DMS53 treated with DMSO at 0.1 percent for 48 hours (cell line): Measurements from ENCODE around the gene ADGRD1.
"Not testable (repeated sequence)": the region's sequence is repeated elsewhere in the genome, so short reads cannot be mapped to it uniquely, and the experiment has no call there.

Source experiments
- DNase-seq: peaks from one replicate; lab custom pipeline; 2025; ENCODE audit not compliant: unreplicated experiment; lab: John Stamatoyannopoulos, UW

ADGRD1 gene

GRCh38 chr12:131113568-131114270 lies 160.0 kb downstream of the ADGRD1 start:
- DNase-seq, result no peak

- DNase-seq, result no peak
Observed at GRCh38 chr12:131114271-131114670, 160.6 kb downstream of the ADGRD1 start.

- DNase-seq, result no peak
Observed at GRCh38 chr12:131114942-131115584, 161.4 kb downstream of the ADGRD1 start.

- DNase-seq, result no peak
Observed at GRCh38 chr12:131115766-131116467, 162.2 kb downstream of the ADGRD1 start.

GRCh38 chr12:131116468-131117117 lies 162.9 kb downstream of the ADGRD1 start:
- no peak for DNase-seq

GRCh38 chr12:131117438-131118245 lies 163.9 kb downstream of the ADGRD1 start:
- no peak for DNase-seq

GRCh38 chr12:131118371-131118770 lies 164.7 kb downstream of the ADGRD1 start:
- DNase-seq, result no peak

- DNase-seq, result not testable (repeated sequence)
Observed at GRCh38 chr12:131119345-131119744, 165.6 kb downstream of the ADGRD1 start.

- DNase-seq, result no peak
Observed at GRCh38 chr12:131119936-131120335, 166.2 kb downstream of the ADGRD1 start.

GRCh38 chr12:131120831-131121271 lies 167.1 kb downstream of the ADGRD1 start:
- DNase-seq, result no peak

- peak; percentile 43 for DNase-seq
Observed at GRCh38 chr12:131121705-131122405, 168.1 kb downstream of the ADGRD1 start.

GRCh38 chr12:131122631-131123030 lies 168.9 kb downstream of the ADGRD1 start:
- DNase-seq, result no peak

- DNase-seq, result no peak
Observed at GRCh38 chr12:131123817-131124216, 170.1 kb downstream of the ADGRD1 start.

- no peak for DNase-seq
Observed at GRCh38 chr12:131124487-131125280, 171.0 kb downstream of the ADGRD1 start.

GRCh38 chr12:131126662-131127173 lies 173.0 kb downstream of the ADGRD1 start:
- DNase-seq, result no peak

GRCh38 chr12:131128556-131128955 lies 174.8 kb downstream of the ADGRD1 start:
- DNase-seq, result no peak

GRCh38 chr12:131128966-131129619 lies 175.4 kb downstream of the ADGRD1 start:
- DNase-seq, result not testable (repeated sequence)

- DNase-seq, result no peak
Observed at GRCh38 chr12:131129839-131130238, 176.1 kb downstream of the ADGRD1 start.
